Measurements from ENCODE around the gene ATP6AP1. TPM values are rescaled to one million over a fixed set of nuclear protein-coding genes. Genes with fewer than 3 reads are reported as not detected.
A peak's percentile ranks its signal among the peaks of the same experiment; 100 is the strongest.

Gene ATP6AP1
- total and polyA plus RNA-seq, 2 of the 13 experiments (the other 11 are each of a cell fraction or from before 2014, with no cell fraction given), result 56.7 to 110 TPM

- TF ChIP-seq, protein P1, sequence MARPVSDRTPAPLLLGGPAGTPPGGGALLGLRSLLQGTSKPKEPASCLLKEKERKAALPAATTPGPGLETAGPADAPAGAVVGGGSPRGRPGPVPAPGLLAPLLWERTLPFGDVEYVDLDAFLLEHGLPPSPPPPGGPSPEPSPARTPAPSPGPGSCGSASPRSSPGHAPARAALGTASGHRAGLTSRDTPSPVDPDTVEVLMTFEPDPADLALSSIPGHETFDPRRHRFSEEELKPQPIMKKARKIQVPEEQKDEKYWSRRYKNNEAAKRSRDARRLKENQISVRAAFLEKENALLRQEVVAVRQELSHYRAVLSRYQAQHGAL (CRISPR knock-in tag; IDR thresholded peaks at IDR 0.05; ENCODE audit: not compliant biosample characterization), result no peak
- no peak for TF ChIP-seq THYN1 (CRISPR knock-in tag; IDR thresholded peaks at IDR 0.05; ENCODE audit: borderline replicate concordance, low read depth)
- TF ChIP-seq ZNF772 (CRISPR knock-in tag; IDR thresholded peaks at IDR 0.05), result no peak
- no peak for TF ChIP-seq ZNF292 (CRISPR knock-in tag; IDR thresholded peaks at IDR 0.05; ENCODE audit: borderline replicate concordance, low read depth)
- no peak for TF ChIP-seq NFIC (IDR thresholded peaks at IDR 0.05; ENCODE audit: low read length)
- no peak for TF ChIP-seq NCOA2 (CRISPR knock-in tag; IDR thresholded peaks at IDR 0.05)
- TF ChIP-seq ZNF703 (CRISPR knock-in tag; IDR thresholded peaks at IDR 0.05; ENCODE audit: borderline replicate concordance), result no peak
- TF ChIP-seq TRIM22 (IDR thresholded peaks at IDR 0.05), result no peak
- no peak for TF ChIP-seq ZMAT5 (CRISPR knock-in tag; IDR thresholded peaks at IDR 0.05; ENCODE audit: borderline replicate concordance, low read depth)
- TF ChIP-seq LBX2 (CRISPR knock-in tag; IDR thresholded peaks at IDR 0.05; ENCODE audit: borderline replicate concordance), result no peak
- no peak for TF ChIP-seq REXO4 (CRISPR knock-in tag; IDR thresholded peaks at IDR 0.05; ENCODE audit: borderline replicate concordance)
- TF ChIP-seq ZNF513 (CRISPR knock-in tag; conservative IDR thresholded peaks at IDR 0.05), result no peak
- no peak for TF ChIP-seq ZNF546 (CRISPR knock-in tag; conservative IDR thresholded peaks at IDR 0.05)
- TF ChIP-seq, protein P2, sequence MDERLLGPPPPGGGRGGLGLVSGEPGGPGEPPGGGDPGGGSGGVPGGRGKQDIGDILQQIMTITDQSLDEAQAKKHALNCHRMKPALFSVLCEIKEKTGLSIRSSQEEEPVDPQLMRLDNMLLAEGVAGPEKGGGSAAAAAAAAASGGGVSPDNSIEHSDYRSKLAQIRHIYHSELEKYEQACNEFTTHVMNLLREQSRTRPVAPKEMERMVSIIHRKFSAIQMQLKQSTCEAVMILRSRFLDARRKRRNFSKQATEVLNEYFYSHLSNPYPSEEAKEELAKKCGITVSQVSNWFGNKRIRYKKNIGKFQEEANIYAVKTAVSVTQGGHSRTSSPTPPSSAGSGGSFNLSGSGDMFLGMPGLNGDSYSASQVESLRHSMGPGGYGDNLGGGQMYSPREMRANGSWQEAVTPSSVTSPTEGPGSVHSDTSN (CRISPR knock-in tag; IDR thresholded peaks at IDR 0.05), result peak; percentile 96
- TF ChIP-seq GLI4 (CRISPR knock-in tag; IDR thresholded peaks at IDR 0.05; ENCODE audit: borderline replicate concordance), result no peak
- no peak for TF ChIP-seq MBNL3 (CRISPR knock-in tag; conservative IDR thresholded peaks at IDR 0.05)
- no peak for TF ChIP-seq ZNF691 (CRISPR knock-in tag; IDR thresholded peaks at IDR 0.05; ENCODE audit: borderline replicate concordance, low read depth)
- no peak for TF ChIP-seq MTERF4 (CRISPR knock-in tag; IDR thresholded peaks at IDR 0.05)
Measured at GRCh38 chrX:154428176-154429171, at the start of gene ATP6AP1 (continued).
